ENCODE results near the gene OTUD3.
"Not testable (repeated sequence)": the region's sequence is repeated elsewhere in the genome, so short reads cannot be mapped to it uniquely, and the experiment has no call there.

Gene OTUD3

DNA sequence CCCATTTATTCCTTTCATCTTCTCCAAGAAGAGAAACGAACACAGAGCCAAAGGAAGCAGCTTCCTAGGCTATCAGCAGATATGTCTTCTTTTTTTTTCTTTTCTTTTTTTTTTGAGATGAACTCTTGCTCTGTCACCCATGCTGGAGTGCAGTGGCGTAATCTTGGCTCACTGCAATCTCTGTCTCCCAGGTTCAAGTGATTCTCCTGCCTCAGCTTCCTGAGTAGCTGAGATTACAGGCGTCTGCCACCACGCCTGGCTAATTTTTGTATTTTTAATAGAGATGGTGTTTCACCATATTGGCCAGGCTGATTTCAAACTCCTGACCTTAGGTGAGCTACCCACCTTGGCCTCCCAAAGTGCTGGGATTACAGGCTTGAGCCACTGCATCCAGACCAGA lies 13.6 kb upstream of the OTUD3 start:
- DNase-seq (ENCODE audit: extremely low read depth in 1 of 2, low read depth in 1 of 2), result not testable (repeated sequence)

DNA sequence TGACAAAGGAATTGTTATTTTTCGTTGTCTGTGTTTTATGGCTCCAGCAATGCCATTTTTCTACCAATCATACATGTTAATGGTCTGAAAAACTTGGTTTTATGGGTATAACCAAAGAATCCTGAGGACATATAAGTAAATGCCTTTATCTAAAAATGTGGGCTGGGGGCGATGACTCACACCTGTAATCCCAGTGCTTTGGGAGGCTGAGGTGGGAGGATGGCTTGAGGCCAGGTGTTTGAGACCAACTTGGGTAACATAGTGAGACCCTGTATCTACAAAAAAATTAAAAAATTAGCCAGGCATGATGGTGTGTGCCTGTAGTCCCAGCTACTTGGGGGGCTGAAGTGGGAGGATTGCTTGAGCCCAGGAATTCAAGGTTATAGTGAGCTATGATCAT lies 12.7 kb upstream of the OTUD3 start:
- DNase-seq (ENCODE audit: extremely low read depth in 1 of 2, low read depth in 1 of 2), result not testable (repeated sequence)

DNA sequence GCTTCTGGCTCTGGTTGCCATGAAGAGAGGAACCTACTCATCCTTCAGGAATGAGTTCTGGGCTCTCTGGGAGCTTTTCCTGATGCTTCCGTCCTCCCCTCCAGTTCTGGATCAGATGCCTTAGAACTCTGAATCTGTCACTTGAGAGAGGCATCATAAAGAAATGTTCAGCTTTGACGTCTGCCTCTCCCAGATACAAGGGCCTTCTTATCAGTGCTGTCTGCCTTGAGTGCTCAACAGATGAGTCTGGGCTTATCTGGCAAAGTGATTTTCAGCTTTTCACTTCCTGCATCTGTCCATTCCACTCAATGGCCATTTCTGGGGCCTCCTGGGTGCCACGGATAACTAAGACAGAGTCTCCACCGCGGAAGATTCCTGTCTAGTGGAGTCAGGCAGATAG lies 12.3 kb upstream of the OTUD3 start:
- DNase-seq (ENCODE audit: extremely low read depth in 1 of 2, low read depth in 1 of 2), result no peak

DNA sequence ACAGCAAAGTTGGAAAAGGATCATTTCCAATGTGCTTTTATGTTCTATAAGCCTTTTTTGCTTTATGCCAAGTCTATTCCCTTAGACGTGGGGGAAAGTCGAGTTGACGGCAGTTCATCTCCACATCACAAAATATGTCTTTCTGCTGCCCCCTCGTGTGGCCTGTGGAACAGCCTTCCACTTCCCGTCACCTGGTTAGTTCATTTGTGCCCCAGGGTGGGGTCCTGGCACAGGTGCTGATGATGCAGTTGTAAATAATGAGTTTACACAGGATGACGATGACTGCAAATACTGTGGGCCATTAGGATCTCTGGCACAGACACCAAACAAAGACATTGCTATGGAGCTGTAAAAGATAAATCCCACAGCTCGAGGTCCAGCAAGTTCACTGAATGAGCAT lies 10.0 kb upstream of the OTUD3 start:
- no peak for DNase-seq (ENCODE audit: extremely low read depth in 1 of 2, low read depth in 1 of 2)

DNA sequence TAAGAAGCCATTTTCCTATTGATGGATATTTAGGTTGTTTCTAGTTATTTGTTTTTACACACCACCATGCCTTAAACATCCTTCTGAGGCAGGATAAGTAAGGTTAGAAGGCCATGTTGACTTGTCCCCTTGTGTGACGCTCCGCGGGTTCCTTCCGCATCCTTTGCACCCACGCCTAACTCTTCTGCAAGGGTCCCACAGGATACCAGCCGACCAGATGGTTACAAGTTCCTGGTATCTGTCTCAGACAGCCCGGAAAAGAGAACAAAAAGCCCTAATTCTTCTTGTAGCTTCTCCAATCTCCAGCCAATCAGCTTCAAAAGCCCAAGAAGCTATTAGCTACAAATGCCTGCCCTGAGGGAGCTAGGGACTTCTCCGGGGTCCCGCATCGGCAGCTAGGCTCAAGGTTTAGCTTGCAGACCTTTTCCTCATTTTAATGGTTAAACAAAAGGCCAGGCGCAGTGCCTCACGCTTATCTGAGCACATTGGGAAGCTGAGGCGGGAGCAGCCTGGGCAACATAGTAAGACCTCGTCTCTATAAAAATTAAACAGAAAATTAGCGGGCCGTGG lies 4.9 kb upstream of the OTUD3 start:
- no peak for DNase-seq (ENCODE audit: extremely low read depth in 1 of 2, low read depth in 1 of 2)

DNA sequence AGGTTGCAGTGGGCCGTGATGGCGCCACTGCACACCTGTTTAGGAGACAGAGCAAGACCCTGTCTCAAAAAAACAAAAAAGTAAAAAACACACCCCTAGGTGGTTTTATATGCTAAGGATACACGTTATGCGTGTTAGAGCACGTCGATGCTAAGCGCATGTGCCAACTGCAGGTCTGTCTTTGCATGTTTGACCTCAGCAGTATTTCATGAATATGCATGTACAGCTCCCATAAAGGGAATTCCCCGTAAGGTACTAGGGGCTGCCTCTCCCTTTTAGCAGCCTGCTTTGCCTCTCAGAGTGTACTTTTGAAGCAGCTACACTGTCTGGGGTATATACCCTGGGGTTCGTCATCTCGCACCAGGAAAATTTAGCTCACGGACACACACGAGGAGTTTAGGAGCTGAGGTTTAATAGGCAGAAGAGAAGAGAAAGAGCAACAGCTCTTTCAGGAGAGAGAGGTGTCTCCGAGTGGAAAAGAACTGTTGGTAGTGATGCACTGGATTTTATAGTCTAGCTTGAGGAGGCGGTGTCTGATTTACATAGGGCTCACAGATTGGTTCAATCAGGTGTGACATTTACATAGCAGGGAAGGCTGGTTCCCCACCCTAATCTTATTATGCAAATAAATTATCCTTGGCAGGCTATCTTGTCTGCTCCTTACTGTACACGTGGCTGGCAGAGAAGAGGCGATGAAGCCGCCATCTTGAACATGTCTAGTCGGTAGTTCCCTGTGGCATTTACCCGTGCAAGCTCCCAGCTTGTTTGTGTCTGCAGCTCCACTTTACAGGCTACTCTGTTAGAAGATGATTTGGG lies 4.2 kb upstream of the OTUD3 start:
- DNase-seq (ENCODE audit: extremely low read depth in 1 of 2, low read depth in 1 of 2), result no peak

DNA sequence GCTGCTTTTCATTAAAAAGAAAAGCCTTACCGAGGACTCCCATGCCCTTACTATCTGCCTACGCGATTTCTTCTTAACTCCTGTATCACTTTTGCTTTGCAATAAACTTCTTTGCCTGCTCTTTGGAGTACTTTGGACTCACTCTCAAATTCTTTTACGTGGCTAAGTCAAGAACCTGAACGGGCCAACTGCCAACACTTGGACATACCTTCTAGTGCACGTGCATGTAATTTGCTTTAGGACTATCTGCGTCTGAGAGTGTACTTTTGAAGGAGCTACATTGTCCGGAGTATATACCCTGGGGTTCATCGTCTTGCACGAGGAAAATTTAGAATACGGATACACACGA lies 3.6 kb upstream of the OTUD3 start:
- no peak for DNase-seq (ENCODE audit: extremely low read depth in 1 of 2, low read depth in 1 of 2)

DNA sequence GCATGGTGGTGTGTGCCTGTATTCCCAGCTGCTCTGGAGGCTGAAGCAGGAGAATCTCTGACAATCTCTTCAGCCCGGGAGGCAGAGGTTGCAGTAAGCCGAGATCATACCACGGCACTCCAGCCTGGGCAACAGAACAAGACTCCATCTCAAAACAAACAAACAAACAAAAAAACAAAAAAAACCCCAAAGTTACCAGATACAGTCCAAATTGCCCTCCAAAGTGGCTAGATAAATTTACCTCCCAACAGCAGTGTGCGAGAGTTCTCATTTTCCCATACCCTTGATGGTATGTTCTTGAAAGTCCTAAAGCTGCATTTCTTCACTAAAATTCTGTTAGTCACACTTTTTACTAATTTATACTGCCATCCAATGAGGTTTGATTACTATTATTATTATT lies 3.0 kb upstream of the OTUD3 start:
- DNase-seq (ENCODE audit: extremely low read depth in 1 of 2, low read depth in 1 of 2), result no peak

DNA sequence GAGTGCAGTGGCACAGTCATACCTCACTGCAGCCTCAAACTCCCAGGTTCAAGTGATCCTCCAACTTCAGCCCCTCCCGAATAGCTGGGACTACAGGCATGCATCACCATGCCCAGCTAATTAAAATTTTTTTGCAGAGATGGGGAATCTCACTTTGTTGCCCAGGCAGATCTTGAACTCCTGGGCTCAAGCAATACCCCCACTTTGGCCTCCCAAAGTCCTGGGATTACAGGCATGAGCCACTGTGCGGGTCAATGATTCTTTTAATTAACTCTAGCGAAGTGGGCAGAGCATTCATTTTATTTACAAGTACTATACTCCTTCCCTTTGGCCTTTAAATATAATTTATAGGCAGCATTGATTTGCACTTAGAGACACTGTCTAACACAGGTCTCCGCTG lies 2.5 kb upstream of the OTUD3 start:
- no peak for DNase-seq (ENCODE audit: extremely low read depth in 1 of 2, low read depth in 1 of 2)

DNA sequence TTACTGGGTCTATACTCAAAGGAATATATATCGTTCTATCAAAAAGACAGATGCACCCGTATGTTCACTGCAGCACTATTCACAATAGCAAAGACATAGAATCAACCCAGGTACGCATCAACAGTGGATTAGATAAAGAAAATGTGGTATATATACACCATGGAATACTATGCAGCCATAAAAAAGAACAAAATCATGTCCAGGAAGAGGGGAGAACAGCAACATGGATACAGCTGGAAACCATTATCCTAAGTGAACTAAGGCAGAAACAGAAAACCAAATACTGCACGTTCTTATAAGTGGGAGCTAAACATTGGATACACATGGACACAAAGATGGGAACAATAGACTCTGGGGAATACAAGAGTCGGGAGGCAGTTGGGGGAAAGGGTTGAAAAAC lies 1.4 kb upstream of the OTUD3 start:
- not testable (repeated sequence) for DNase-seq (ENCODE audit: extremely low read depth in 1 of 2, low read depth in 1 of 2)

DNA sequence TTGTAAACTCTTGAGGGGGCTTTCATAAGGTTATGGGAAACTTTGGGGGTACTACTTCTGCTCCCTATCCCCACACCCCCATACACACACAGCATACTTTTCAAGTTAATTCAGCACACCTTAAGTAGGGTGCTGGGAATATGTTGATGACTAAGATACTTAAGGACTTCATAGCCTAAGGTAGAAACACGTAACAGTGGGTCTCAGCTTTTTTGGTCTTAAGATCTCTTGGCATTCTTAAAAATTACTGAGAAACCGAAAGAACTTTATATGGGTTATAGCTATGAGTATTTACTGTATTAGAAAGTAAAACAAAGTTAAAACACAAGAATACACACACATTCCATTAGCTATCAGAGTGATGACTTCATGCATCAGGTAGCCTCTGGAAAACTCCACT lies 2.1 kb downstream of the OTUD3 start:
- DNase-seq (ENCODE audit: extremely low read depth in 1 of 2, low read depth in 1 of 2), result no peak

DNA sequence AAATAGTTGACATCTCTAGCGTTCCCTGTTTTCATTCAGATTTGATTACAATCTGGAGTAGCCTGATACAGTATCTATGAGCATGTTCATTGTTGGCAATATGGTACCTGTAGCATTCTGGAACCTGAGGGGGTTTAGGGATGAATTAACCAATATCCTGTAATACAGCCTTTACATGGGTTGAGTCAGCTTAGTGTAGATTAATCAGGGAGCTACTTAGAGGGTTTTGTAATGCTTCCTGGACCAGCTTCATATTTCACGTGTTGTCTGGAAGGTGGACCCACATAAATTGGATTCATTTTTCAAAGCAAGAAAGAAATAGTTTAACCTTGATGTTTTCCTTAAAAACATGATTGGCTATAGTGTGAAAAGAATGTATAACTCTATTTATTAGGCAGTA lies 3.6 kb downstream of the OTUD3 start:
- DNase-seq (ENCODE audit: extremely low read depth in 1 of 2, low read depth in 1 of 2), result no peak

DNA sequence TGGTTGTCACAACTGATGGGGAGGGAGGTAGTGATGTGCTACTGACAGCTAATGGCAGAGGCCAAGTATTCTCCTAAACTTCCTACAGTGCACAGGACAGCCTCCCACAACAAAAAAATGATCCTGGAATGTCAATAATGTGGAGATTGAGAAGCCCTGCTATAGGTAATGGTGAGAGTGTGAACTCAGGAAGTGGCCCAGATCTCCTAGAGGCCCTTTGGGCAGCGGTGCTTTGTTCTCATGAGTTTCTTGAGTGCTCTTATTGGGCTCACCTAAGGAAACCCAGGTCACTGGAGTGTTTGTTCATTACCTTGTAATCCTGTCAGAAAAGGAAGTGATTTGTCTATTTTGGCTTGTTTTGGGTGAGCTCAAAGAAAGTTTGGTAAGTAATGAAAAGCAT lies 5.9 kb downstream of the OTUD3 start:
- no peak for DNase-seq (ENCODE audit: extremely low read depth in 1 of 2, low read depth in 1 of 2)

DNA sequence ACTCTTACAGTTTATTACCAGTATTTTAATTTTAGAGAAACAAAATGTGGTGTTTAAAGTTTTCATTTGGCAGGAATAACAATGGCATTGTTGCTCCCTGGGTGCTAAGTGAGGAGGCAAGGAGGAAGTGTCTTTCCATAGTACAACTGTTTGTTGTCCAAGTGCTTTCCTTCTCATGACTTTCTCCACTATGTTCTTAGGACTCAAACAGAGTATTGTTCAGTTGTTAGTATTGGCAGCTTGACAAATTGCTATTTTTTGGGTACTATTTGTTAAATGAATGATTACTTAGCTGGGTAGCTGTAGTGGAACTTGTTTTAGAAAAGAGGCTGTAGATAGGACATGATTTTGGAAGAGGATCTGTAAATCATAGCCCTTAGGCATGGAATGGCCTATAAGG lies 7.5 kb downstream of the OTUD3 start:
- DNase-seq (ENCODE audit: extremely low read depth in 1 of 2, low read depth in 1 of 2), result no peak

DNA sequence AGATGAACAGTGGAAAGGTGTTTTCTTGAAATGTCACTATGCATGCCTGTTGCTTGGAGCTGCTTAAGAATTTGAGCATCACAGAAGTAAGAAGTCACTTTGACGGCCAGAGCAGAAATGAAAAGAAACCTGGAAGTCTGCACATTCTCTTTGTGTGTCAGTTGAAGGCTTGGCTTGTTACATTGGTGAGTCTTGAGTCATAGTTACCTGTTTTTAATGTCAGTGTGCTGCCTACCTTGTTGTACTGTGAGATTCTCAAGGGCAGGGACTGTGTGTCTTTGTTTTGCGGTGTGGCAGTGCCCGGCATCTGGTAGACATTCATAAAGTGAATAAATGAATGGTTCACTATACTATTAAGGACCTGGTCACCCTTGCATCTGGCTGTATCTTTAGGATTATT lies 9.9 kb downstream of the OTUD3 start:
- DNase-seq (ENCODE audit: extremely low read depth in 1 of 2, low read depth in 1 of 2), result no peak

DNA sequence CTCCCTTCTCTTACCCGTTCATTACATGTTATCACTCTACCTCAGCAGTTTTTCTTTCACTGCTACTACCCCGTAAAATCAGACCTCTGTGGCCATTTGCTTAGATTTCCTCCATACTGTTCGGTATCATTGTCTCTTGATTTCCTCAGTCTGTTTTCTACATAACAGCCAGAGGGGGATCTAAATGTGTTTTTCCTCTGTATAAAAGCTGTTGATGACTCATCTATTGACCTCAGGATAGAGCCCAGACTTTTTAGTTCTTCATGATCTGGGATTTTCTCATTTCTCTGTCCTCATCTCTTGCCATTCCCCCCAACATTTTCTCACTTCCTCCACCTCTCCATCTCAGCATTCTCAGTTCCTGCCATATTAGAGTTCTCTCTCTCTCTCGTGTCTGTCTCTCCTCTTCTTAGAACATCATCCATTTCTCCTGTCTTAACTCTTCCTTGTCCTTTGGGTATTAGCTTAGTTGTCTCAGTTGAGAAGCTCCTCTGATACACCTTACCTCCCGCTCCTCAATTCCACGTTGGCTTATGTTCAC lies 10.5 kb downstream of the OTUD3 start:
- DNase-seq (ENCODE audit: extremely low read depth in 1 of 2, low read depth in 1 of 2), result no peak

DNA sequence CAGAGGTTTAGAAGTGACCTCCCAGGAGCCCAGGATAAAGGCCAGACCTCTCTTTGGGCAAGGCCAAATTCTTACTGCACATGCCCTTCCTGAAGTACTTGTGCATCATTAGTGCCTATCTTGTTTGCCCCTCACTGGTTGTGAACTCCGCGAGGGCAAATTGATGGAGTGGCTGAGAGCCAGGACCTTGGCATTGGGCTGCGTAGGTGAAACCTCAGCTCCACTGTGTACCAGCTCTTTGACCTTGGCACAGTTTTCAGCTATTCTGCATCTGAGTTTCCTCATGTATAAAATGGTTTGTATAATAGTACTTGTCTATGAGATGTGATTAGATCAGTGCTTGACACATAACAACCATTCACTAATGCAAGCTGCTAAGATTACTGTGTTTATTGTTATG lies 11.5 kb downstream of the OTUD3 start:
- DNase-seq (ENCODE audit: extremely low read depth in 1 of 2, low read depth in 1 of 2), result no peak

DNA sequence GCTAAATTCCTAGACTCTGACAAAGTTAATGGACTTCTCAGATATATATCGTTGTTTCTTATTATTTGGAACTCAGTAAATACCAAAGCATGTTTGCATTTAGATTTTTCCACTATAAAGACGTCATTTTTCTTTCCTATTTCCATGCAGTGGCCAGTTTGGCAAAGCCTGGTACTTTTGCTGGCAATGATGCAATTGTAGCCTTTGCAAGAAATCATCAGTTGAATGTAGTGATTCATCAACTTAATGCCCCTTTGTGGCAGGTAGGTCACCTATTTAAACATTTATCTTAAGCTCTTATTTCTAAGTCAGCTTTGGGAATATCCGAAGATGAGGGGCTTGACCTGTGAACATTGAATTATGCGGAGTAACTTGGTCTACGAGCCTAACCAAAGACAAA lies 12.0 kb downstream of the OTUD3 start:
- DNase-seq (ENCODE audit: extremely low read depth in 1 of 2, low read depth in 1 of 2), result no peak

DNA sequence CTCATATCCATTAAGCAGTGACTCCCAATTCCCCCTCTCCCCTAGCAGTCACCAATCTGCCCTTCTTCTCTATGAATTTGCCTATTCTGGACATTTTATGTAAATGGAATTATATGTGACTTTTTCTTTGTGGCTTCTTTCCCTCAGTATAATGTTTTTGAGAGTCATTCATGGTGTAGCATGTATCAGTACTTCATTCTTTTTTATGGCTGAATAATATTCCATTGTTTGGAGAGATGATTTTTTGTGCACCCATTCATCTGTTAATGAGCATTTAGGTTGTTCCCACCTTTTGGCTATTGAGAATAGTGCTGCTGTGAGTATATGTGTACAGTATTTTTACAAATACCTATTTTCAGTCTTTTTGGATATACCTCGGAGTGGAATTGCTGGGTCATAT lies 19.5 kb downstream of the OTUD3 start:
- no peak for DNase-seq (ENCODE audit: extremely low read depth in 1 of 2, low read depth in 1 of 2)

DNA sequence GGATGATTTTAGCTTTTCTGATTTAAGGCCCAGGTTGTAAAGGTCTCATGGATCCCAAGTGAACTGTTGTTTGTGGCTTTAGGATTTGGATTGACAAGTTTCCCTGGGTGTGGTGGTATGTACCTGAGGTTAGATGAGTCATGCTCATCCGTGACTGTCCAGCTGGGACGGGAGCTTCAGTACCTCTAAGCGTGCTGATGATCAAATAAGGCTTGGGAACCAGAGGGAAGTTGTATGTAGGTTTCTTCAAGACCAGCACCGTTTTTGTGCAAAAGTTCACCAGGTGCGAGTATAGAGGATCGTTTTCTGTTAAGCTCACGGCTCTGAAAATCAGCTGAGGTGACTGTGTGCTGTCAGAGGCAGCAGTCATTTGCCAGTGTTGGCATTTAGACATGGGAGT lies 21.4 kb downstream of the OTUD3 start:
- DNase-seq (ENCODE audit: extremely low read depth in 1 of 2, low read depth in 1 of 2), result no peak

DNA sequence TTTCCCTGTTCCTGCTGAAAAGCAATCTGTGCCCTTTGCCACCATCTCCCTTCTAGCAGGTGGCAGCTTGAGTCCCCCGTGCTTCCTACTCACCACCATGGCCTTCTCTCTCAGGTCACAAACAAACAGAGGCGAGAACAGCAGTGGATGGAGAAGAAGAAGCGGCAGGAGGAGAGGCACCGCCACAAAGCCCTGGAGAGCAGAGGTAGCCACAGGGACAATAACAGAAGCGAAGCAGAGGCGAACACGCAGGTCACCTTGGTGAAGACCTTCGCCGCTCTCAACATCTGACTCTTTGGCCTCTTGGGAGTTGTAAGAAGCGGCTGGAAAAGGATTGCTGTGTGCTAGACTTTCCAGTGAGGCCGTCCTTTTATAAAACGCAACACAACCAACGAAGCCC lies 25.3 kb downstream of the OTUD3 start:
- DNase-seq (ENCODE audit: extremely low read depth in 1 of 2, low read depth in 1 of 2), result no peak

DNA sequence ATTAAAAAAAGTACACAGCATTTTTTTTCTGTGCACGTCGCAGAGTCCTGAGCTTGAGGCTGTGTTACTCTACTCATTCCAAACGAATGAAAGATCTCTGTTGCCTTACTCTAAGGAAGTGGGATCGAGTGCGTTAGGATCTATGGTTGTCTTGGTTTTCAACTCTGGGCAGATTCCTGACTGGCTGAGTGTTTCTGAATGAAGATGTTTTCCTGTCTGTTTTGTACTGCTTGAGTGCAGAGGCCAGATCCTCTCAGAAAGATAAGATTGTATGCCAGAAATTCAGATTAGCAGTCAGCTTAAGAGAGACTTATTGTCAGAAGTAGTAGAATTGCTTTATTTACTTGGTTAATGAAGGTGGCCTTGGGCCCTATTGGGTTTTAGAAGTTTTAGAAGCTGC lies 27.2 kb downstream of the OTUD3 start:
- no peak for DNase-seq (ENCODE audit: extremely low read depth in 1 of 2, low read depth in 1 of 2)

DNA sequence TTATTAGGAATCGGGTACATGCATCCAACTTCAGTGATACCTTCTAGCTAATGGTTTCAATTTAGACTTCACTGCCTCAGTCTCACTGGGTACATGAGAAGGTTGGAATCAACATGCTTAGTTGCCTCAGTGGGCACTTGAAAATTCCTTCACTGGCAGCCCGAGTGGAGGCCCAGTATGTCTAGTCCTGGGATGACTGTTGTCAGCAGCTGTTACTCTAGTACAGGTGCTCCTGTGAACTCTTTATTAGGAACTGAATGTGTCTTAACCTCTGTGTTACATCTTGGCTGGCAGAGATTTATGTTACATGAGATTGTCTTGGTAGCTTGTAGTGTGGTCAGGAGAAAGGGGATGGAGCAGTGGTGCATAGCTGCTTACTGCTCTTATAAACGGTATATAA lies 27.8 kb downstream of the OTUD3 start:
- no peak for DNase-seq (ENCODE audit: extremely low read depth in 1 of 2, low read depth in 1 of 2)

Measured in activated CD8-positive, alpha-beta memory T cell treated with anti-CD3 and anti-CD28 coated beads for 1 hour (primary cell).